ENCODE measurements around the gene ZBTB1.

- TF ChIP-seq, protein P1, sequence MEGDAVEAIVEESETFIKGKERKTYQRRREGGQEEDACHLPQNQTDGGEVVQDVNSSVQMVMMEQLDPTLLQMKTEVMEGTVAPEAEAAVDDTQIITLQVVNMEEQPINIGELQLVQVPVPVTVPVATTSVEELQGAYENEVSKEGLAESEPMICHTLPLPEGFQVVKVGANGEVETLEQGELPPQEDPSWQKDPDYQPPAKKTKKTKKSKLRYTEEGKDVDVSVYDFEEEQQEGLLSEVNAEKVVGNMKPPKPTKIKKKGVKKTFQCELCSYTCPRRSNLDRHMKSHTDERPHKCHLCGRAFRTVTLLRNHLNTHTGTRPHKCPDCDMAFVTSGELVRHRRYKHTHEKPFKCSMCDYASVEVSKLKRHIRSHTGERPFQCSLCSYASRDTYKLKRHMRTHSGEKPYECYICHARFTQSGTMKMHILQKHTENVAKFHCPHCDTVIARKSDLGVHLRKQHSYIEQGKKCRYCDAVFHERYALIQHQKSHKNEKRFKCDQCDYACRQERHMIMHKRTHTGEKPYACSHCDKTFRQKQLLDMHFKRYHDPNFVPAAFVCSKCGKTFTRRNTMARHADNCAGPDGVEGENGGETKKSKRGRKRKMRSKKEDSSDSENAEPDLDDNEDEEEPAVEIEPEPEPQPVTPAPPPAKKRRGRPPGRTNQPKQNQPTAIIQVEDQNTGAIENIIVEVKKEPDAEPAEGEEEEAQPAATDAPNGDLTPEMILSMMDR (IDR thresholded peaks at IDR 0.05 in 2 of 3, conservative IDR thresholded peaks at IDR 0.05 in 1 of 3; ENCODE audit: control insufficient read depth in 2 of 3, extremely low read depth in 1 of 3, insufficient read depth in 1 of 3, low read depth in 3 of 3, low read length in 3 of 3) = peak in 2 of 3 experiments; percentile 33 to 54; a peak in 3 of 6 replicates
- TF ChIP-seq BRCA1 (IDR thresholded peaks at IDR 0.05; ENCODE audit: low read depth, low read length) = no peak
- TF ChIP-seq JUND (IDR thresholded peaks at IDR 0.05; ENCODE audit: low read depth, low read length) = no peak
- no peak for TF ChIP-seq SP1 (IDR thresholded peaks at IDR 0.05; ENCODE audit: low read depth, low read length)
- TF ChIP-seq SIN3A (IDR thresholded peaks at IDR 0.05; ENCODE audit: low read depth, low read length) = no peak
- TF ChIP-seq RFX5 (IDR thresholded peaks at IDR 0.05; ENCODE audit: low read depth, low read length) = no peak
- TF ChIP-seq, protein P2, sequence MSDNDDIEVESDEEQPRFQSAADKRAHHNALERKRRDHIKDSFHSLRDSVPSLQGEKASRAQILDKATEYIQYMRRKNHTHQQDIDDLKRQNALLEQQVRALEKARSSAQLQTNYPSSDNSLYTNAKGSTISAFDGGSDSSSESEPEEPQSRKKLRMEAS (IDR thresholded peaks at IDR 0.05; ENCODE audit: low read depth, low read length) = no peak
Observed at GRCh38 chr14:64478634-64479250, 25.8 kb upstream of the ZBTB1 start.

Measured in GM12878 (cell line).